Activated CD4-positive, alpha-beta T cell treated with anti-CD3 and anti-CD28 coated beads, Interleukin-2, amount 50 U/mL, for 1 hour (primary cell): Measurements from ENCODE around the gene DCAF6.
"Not testable (repeated sequence)": the region's sequence is repeated elsewhere in the genome, so short reads cannot be mapped to it uniquely, and the experiment has no call there.

ENCODE experiments used
- DNase-seq: peaks from one replicate; pipeline ENCODE4 v3.0.0-alpha.2; 2020

Gene DCAF6

DNA sequence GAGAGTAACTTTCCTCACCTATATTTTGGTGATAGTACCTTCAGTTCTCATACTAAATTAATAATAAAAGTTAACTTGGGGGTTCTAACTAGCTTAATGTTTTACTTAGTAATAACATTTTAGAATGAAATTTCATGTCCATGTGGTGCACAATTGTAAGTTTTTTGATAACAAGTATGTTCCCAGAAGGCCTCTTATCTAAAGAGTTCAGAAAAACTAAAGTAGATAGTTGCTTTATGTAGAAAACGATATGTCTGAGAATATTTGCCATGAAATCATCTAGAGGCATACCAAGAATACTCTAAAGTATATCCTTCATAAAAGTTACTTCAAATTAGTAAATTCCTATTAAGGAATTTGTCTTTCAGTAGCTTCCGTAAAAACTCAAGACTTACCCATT, 12.4 kb upstream of the DCAF6 start:
- no peak for DNase-seq

DNA sequence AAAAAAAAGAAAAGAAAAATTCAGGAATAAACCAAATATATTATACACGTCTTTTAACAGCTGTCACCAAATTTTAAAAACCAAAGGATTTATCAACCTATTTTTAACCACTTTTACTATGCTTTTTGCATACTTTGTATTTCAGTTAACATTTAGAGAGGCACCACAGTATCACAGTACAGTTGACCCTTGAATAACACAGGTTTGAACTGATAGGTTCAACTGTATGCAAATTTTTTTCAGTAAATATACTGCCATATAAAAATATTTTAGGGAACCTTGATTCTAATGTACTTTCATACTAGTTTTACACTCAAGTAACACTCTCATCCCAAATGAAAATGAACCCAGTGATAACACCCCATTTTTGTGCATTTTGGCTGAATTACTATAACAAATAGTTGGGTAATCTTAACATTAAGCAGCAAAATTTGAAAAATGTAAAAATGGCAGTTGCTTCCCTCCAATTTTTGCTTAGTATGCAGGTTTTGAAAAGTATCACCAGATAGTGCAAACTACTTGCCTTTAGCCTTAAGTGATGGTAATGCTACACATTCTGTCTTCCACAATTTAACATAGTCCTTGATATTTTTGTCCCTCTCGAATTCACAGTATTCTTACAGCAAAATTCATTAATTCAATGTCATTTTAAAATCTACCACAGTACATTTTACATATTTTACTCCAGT, 11.8 kb upstream of the DCAF6 start:
- DNase-seq: no peak

DNA sequence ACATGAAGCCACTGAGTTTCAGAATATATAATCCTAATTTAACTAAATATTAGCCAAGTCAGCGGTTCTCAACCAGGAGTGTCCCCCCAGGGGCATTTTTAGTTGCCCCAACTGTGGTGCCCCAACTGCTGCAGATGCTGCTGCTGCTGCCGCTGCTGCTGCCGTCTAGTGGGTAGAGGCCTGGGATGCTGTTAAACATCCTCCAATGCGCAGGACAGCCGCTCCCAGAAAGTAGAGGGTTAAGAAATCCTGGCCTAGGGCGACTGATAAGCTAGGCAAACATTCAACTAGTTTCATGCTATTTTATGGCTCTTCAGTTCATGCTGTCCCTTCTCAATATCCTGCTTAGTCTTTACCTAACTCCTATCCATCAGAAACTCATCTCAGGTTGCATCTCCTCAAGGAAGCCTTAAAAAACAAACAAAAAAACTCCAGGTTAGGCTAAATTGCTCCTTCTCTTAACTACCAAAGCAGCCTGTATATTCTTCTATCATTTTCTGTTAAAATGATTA, 9.9 kb upstream of the DCAF6 start:
- no peak for DNase-seq

DNA sequence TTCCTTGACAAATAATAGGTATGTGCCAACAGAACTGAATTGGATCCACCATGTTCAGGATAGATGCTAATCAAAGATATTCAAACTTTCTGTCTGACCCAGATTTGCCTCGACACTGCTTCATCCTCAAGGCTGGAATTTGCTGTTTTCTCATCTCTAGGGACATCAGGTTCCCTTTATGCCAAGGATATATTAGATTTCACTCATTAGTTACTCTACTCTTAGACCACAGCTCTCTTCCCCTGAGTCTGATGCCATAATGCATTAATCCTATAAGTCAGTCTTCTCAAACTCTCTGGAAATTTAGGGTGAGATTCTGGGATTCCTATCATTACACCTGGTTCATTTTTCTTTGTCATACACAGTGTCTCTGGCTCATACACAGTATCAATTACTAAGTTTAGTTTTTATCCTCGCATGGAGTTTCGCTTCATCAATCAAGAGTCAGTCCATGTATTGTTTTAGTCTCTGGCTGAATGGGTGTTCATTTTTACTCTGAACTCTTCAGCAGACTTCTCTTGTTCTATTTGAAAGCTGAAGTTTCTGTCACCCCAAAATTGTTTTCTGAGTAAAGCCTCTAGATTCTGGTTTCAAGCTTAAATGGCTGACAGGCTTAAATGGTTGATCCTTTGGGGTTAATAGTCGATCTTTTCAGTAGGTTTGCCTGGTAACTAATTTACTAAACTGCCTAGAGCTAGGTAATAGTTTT, 9.3 kb upstream of the DCAF6 start:
- no peak for DNase-seq

DNA sequence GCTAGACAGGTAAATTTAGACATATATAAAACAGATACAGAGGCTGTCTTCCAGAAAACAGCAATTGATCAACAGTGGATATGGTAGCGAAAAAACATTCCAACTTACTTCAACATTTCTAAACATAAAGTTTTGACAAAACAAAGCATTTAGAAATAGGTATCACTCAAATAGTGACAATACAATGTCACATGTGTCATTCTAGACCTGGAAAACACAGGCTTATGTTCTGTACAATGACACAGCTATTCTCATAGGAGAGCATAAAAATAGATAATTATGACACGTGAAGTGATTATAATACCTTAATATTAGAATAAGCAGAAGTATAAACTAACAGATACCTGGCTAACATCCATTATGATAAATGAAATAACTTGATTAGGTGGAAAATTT, 8.0 kb upstream of the DCAF6 start:
- no peak for DNase-seq

DNA sequence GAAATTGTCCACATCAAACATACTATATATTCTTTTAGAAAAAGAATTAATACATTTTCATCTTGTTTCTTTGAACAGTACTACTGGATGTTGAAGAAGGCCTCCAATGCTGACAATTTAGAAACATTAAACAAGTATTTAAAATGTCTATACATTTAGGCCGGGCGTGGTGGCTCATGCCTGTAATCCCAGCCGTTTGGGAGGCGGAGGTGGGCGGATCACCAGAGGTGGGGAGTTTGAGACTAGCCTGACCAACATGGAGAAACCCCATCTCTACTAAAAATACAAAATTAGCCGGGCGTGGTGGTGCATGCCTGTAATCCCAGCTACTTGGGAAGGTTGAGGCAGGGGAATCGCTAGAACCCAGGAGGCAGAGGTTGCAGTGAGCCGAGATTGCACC, 7.6 kb upstream of the DCAF6 start:
- not testable (repeated sequence) for DNase-seq

DNA sequence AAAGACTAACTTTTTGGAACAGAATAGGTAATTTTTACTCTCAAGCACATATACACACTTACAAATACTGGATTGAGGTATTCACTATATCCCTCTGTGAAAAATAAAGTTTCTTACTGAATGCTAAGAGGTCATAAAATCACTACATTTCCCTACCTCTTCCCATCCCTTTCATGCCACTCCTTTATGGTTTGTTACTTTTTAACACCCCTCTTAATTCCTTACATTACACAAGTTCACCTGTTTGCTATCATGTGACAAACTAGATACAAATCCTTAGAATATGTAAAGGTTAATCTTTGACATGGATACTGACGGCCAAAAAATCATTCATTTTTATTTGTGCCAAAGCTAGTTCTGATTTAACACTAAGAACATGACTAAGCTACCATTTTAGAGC, 6.8 kb upstream of the DCAF6 start:
- DNase-seq: no peak

DNA sequence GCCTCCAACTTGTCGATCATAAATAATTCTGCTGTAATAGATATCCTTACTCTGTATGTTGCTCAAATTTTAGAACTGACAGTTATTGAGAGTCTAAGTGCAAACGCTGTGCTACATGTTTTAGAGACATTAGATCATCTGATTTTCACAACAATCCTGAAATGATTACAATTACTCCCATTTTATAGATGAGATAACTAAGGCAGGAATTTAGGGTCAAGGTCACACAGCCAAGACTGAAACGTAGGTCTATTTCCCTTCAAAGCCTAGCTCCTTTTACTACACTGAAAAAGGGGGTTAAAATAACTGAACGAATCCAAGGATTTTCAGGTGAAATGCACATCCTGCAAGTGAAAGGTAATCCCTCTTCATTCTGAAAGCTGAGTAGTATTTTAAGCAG, 2.7 kb upstream of the DCAF6 start:
- DNase-seq: no peak

DNA sequence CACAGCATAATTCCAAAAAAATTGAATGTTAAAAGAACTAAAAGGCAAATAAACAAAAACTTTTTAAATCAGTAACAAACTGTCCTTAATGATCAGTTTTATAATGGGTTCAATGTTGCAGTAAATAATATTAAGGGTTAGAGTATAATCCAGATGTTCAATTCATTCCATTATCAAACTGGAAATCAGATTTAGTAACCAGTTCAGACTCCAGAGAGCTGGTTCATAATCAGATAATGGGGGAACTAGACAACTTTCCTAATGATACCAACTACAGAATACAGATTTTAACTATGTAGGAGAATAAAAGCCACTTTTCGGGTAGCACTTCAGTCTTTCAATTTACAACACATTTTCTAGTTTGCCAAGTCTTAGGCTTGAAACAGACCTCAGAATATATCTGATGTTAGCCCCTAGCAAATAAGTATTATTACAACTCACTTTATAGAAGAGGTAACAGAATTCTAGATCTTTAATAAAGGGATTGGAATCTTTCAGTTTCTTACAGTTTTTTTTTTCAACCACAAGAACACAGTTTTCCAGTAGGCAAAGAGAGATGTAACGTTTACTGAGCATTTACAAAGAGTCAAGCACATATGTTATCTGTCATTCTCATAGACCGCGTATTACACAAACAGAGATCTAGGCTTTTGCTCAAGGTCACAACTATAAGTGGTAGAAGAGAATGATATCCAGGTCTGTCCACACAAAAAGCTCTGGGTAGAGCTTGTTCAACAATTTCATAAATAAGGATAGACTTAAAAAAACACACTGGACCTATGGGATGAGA, 1.9 kb upstream of the DCAF6 start:
- DNase-seq: no peak

DNA sequence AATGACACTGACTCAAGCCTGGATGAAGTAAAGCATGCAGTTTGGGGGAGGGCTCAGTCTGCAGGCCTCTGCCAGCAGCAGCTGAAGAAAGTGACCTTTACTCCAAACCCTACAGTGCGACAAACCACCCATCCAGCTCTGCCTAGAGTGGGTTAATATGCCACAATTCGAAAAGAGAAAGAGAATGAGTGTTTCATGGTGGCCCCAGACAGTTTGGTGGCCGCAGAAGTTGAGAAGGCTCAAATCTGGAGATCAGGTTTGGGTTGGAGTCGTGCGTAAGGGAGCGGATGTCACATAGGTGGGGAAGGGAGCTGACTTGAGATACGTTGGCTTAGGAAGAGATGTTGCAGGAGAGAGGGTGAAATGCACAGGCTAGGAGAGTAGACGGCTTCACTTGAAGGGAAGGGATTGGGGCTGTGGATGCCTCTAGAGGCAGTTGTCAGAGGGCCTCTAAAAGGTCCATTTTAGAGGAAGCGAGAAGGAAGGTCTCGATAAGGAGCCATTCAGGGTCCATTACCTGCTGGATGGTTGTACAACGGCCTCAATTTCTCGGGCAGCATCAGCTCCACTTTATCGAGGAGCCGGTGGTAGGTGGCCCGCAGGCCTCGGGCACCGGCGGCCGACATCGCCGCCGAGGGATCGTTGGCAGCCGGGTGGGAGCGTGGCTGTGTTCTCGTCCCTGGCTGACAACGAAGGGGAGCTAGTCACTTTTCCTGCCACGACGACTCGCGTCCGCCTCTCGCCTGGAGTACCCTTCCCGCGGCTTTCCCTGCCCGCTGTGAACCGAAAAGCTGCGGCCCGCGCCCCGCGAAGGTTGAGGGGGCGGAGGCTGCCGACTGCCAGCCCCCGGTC, 1.0 kb upstream of the DCAF6 start:
- DNase-seq: peak; percentile 19

DNA sequence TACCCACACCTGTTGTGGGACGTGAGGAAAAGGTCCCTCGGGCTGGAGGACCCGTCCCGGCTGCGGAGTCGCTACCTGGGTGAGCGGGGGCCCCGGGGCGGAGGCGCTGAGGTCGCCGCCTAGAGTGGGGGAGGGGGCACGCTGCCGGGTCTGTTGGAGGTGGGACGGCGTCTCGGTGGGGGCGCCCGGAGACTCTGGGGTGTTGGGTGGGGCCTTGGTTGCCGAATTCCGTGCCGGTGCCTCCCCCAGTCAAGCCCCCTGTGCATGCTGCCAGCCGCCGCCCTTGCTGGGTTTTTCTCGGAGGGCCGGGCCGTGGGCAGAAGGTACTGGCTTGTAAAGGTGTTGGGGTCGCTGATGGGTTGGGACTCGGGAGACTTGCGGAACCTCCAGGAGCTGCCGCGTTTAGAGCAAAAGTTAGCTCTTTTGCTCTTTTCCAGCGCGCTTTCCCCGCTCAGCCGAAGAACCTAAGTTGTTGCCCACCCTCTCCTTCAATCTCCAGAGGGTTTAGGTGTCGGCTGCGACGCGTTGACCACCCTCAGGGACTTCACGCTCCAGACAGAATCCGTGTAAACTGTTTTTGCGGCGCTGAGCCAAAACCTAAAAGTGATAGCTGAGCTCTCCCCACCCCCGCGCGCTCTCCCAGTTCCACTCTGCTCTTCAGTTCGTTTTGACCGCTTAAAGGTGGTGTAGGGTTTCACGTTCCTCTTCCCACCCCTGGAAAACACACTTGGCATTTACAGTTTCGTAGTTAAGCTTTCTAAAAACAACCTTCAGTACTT, 636 bp downstream of the DCAF6 start, which contains the start of gene MPC2:
Gene MPC2 (minus strand): TSS at position 143 of the 779 bp plus-strand sequence. CDS start 1,231 bp downstream, outside the sequence.
- DNase-seq: peak; percentile 60

DNA sequence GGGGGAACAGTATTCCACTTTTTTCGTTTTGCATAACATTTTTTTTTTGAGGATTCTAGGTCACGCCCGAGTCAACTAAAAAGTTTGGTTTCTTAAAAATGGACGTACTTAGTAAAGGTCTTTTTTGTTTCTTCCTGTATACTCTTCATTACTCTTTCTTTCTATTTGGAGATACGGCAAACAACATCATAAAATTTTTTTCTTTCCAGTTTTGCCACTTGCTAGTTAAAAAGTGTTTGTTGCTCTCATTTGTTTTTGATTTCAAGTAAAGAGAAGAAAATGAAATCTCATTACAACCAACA, 1.2 kb downstream of the DCAF6 start:
- no peak for DNase-seq

DNA sequence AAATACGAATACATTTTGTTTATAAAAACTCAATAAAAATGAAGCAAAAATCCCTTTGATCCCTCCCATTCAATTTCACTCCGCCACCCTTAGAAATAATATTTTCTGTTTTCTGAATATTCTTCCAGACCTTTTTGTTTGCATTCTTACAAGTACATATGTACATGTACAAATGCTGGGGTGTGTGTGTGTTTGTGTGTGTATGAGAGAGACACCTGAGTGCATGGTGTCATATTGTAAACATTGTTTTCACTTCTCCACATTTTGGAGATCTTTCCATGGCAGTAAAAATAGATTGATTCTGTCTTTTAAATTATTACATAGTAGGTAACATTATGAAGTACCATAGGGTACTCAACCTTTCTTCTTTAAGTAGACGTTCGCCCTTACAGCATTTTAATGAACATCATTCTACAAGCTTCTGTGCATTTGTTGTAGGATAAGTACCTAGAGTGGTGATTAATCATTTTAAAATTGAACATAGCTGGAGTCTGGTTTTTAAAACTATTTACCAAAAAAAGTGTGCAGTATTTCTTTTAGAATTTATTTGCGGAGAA, 1.7 kb downstream of the DCAF6 start:
- DNase-seq: no peak

DNA sequence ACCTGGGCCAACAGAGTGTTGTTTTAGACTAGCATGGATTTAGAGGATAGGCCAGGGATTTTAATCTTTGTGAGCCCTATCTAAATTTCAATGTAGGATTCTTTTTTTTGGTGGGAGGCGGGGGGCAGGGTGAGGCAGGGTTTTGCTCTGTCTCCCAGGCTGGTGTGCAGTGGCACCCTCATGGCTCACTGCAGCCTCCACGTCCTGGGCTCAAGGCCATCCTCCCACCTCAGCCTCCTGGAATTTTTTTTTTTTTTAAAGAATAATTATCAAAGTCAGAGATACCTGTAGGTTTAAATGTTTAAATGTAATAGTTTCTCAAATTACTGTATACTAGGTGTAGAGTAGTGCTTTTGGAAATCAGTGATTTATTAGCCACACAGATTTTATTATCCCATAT, 3.8 kb downstream of the DCAF6 start:
- DNase-seq: no peak

DNA sequence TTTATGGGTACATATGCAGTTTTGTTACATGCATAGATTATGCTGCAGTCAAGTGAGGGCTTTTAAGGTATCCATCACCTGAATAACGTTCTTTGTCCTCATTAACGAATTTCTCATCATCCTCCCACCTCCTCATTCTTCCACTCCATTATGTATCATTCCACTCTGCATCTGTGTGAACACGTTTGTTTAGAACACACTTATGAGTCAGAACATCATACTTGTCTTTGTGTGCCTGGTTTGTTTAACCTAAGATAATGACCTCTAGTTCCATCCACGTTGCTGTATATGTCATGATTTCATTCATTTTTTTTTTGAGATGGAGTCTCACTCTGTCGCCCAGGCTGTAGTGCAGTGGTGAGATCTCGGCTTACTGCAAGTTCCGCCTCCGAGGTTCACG, 7.1 kb downstream of the DCAF6 start:
- no peak for DNase-seq

DNA sequence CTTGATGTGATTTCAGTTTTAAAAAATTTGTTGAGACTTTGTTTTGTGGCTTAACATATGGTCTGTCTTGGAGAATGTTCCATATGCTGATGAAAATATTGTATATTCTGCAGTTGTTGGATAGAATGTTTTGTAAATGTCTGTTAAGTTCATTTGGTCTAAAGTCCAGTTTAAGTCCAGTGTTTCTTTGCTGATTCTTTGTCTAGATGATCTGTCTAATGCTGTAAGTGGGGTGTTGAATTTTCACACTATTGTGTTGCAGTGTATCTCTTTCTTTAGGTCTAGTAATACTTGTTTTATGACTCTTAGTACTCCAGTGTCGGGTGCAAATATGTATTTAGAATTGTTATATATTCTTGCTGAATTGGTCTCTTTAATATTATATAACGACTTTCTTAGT, 11.2 kb downstream of the DCAF6 start:
- DNase-seq: no peak

DNA sequence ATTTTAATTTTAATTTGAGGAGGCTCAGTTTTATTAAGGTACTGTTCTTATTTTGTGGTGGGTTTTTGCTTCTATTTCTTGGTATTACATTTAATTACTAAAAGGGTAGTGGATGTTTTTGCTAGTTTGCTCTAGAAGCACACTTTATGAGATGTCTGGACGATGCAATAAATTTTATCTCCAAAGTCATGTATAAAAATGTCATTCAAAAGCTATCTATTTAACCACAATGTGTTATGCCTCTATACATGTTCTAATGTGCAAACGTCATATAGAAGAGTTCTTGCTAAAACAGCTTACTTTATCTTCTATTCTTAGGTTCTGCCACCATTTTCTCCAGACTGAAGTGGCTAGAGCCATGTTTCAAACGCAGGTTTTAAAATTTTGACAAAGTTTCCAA, 13.3 kb downstream of the DCAF6 start:
- no peak for DNase-seq

DNA sequence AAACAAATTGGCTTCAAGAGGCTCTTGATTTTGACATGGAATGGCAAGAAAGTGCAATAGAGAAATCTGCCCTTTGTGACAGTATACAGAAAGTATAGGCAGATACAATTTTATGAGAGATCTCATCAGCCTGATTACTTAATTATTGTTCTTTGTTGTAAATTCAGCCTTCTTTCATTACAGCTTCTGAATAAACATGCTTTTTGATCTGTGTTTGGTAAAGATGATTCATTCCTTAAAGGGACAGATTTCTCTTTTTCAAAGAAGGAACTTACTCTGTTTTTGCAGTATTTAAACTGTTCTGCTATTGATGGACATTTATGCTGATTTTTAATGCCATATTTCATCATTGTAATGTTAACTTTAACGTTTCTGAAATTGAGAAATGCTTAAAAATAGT, 14.1 kb downstream of the DCAF6 start:
- DNase-seq: no peak

DNA sequence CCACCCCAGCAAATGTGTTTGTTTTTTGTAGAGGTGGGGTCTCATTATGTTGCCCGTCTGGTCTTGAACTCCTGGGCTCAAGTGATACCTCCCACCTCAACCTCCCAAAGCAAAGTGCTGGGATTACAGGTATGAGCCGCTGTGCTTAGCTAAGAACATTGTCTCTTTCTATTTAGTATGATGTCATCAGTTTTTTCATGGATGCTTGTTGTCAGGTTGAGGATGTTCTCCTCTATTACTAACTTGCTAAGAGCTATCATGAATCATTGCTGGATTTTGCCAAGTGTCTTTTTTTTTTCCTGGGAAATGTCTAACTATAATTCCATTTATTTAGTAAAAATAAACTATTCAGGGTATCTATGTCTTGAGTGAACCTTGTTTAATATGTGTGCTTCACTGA, 19.4 kb downstream of the DCAF6 start:
- no peak for DNase-seq

DNA sequence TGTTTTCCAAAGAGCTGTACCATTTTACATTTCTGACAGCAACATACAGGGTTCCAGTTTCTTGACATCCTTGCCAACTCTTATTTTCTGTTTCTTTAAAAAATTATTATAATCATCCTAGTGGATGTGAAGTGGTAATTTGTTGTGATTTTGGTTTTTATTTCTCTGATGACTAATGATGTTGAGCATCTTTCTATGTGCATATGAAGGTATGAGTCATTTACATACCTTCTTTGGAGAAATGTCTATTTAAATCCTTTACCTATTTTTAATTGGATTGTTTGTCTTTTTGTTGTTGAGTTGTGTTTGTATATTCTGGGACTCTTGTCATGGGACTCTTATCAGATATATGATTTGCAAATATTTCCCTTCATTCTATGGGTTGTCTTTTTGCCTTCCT, 21.2 kb downstream of the DCAF6 start:
- no peak for DNase-seq

DNA sequence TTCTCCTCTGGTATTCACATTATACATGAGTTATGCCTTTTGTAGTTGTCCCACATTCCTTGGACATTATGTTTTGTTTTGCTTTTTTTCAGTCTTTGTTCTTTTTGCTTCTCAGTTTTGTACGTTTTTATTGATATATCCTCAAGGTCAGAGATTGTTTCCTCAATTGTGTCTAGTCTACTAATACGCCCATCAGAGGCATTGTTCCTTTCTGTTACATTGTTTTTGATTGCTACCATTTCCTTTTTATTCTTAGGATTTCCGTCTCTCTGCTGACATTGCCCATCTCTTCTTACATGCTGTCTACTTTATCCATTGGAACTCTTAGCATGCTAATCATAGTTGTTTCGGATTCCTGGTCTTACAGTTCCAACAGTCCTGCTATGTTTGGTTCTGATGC, 28.2 kb downstream of the DCAF6 start:
- no peak for DNase-seq

DNA sequence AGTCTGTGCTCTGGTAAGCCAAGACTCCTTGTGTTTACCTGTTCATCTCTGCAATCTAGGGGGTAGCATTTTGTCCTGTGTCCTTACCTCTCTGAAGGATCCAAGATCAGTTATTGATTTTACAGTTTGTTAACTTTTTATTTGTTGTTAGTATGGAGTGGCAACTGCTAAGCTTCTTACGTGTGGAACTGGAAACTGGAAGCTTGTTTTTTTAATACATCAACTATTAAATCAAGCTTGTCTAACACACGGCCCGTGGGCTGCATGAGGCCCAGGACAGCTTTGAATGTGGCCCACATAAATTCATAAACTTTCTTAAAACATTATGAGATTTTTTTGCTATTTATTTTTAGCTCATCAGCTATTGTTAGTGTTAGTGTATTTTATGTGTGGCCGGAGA, 29.6 kb downstream of the DCAF6 start:
- DNase-seq: no peak
